GM11168 (cell line): Measurements from ENCODE around the gene GLRX.
"Not testable (repeated sequence)": the region's sequence is repeated elsewhere in the genome, so short reads cannot be mapped to it uniquely, and the experiment has no call there.

Source experiments
- in situ Hi-C: fragments of 300-500 bp; cut with MboI; formaldehyde crosslinking; loops from one replicate; pipeline ENCODE4 v1.12.0; 2022; ENCODE audit warnings: low sequenced_read_pairs; ENCODE audit not compliant: unreplicated experiment

GLRX gene

DNA sequence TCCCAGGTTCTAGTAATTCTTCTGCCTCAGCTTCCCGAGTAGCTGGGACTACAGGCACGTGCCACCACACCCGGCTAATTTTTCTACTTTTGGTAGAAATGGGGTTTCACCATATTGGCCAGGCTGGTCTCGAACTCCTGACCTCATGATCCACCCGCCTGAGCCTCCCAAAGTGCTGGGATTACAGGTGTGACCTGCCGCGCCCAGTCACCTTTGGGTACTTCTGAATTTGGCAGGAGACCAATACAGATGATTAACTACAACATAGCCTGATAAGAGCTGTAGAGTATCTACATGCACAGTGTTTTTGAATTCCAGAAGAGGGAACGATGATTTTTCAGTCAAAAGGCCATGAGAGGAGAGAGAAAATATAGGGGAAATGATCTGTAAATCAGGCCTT is 9.5 kb downstream of the GLRX start:
- in situ Hi-C loops, result not testable (repeated sequence)

DNA sequence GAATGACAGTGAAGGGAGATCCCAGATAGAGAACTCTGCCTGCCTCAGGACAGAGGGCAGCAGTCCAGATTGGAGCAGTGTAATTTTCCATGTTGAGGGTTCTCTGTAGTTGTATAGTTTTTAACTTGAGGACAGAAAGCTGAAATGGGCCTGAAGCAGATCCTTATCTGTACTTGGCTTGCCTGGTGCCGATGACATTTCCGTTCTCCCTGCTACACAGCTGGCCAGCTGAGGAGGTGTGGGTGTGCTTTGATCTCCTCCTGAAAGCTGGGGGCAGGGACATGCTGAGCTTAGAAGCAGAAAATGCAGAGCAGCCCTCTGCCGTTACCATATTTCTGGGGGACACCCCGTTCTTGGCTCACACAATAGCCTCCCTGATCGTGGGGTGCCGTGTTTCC is 10.5 kb downstream of the GLRX start:
- in situ Hi-C loops, result no loop called here

DNA sequence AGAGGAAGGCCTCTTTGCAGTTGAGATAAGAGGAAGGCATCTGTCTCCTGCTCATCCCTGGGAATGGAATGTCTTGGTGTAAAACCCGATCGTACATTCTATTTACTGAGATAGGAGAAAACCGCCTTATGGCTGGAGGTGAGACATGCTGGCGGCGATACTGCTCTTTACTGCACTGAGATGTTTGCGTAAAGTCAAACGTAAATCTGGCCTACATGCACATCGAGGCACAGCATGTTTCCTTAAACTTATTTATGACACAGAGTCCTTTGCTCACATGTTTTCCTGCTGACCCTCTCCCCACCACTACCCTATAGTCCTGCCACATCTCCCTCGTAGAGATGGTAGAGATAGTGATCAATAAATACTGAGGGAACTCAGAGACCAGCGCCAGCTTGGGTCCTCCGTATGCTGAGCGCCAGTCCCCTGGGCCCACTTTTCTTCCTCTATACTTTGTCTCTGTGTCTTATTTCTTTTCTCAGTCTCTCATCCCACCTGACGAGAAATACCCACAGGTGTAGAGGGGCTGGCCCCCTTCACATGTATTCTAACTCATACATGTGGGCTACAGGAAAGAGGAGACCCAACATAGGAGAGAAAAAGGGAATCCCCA is 11.0 kb downstream of the GLRX start:
- in situ Hi-C loops, result not testable (repeated sequence)

DNA sequence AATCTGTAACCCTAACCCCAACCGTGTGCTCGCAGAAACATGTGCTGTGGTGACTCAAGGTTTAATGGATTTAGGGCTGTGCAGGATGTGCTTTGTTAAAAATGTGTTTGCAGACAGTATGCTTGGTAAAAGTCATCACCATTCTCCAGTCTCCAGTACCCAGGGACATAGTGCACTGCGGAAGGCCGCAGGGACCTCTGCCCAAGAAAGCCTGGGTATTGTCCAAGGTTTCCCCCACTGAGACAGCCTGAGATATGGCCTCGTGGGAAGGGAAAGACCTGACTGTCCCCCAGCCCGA is 11.5 kb downstream of the GLRX start:
- in situ Hi-C loops, result not testable (repeated sequence)

DNA sequence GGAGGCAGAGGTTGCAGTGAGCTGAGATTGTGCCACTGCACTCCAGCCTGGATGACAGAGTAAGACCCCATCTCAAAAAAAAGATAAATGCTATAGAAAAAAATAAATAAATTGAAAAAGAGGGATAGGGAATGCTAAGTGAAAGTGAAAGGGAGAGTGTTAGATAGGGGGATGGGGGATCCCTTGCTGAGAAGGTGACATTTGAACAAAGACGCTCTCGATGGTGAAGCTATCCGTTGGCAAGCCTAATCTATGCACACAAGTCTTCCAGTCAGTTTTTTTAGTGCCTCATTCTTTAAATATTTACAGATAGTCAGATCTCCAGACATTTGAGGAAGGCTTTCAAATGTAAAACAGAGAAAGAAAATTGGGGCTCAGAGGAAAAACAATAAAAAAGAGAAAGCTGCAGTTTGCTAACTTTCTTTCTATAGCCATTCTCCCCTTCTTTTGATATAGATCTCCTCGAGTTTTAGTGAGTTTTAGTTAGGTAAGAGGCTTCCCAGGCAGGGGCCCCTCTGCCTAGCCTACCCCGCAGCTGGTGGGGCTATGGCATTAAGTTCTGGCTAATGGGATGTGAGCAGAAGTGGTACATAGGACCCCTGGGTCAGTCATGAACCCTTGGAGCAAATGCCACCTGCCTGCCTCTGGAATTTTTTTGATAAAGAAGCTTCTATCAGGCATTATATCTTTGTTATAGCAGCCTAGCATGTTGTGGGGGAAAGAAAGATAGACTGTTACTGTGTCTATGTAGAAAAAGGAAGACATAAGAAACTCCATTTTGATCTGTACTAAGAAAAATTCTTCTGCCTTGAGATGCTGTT is 12.0 kb downstream of the GLRX start:
- in situ Hi-C loops, result no loop called here

DNA sequence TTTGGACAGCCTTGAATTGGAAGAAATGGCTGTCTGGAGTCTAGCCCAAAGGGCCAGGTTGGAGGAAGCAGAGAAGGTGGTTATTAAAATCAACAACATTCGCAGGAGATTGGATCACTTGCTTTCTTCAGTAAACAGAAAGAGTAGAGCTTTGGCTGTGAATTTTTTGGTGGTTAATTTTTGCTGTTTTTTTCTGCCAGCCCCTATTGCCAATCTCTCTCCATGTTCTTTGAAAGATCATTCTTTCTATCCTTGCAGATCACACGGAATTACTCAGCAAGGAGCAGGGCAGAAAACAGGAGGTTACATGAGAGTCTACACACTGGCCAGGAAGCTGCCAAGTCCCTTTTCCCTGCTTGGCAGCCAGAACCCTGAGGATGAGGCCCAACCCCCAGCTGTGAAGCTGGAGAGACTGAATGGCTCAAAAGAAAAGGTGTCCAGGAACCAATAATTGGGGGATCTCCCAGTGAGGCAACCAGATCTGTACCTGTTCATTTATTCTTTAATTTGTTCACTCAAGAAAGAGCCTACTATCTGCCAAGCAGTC is 13.0 kb downstream of the GLRX start:
- in situ Hi-C loops, result no loop called here

DNA sequence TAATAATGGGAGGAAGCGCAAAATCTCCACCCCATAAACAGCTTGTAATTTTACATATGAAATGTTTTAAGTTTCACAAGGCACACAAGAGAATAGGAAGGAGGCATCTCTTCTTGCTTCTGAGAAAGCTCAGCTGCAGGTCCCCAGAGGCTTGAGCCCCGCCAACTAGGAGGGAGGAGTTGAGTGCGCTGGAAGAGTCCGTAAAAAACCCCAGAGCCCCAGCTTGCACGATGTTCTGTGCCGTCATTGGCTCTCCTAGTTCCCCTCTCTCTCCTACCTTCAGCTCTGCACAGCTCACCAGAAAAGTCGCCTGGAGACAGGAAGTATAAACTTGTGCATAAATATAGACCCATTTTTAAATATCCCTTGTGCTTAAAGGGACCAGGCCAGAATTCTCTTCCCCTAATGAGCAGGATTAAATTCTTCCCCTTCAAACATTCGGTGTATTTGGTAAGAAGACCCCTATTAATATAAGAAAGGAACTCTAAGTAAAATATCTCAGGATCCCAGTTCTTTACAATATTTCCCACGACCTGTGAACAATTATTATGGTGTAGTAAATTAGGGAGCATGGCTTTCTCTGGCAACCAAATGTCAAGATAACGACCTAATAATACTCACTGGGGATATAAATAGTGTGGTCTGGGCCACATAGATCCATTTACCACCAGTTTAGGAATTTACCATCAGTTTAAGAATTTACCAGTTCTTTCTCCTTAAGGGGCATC is 13.7 kb downstream of the GLRX start:
- in situ Hi-C loops, result no loop called here

DNA sequence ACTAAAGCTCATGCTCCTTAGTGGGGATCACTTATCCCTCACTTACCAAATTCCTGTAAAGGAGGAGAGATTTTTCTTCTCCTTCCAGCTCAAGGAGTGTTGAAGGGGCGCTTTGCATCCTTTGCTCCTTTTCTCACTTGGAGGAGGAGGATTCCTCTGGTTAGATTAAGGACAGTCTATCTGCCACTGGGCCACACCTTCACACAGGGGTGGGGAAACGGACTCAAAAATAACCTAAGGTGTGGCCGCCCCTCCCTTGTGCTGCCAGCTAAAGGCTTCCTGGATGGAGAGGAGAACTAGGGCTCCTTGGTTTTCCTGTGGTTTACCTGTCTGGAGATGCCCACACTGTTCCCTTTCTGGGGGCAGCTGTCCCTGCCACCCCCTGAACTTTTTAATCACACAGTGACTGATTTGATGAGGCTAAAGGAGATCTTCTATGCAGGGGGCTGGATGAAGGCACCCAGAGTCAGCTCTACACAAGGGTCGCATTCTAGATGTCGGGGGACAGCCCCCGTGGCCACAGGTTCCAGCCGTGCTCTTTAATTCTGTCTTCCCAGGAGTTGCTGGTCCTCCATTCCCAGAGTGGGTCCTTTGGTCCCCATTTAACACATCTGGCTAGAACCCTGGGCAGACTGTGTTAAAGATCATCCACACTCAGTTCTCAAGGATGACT is 14.4 kb downstream of the GLRX start:
- in situ Hi-C loops, result no loop called here

DNA sequence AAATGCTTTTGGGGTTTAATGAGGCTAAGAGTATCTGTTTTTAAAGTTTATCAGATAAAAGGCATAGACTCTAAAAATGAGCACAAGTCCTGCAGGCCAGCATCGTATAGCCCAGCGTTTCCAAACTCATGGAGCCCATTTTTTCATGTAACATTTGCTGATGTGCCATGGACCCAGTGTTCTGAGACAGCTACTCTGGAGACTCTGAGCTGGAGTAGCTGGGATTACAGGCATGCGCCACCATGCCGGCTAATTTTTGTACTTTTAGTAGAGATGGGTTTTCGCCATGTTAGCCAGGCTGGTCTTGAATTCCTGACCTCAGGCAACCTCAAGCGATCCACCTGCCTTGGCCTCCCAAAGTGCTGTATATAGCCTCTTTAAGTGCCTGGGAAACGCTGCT is 15.8 kb downstream of the GLRX start:
- in situ Hi-C loops, result no loop called here

DNA sequence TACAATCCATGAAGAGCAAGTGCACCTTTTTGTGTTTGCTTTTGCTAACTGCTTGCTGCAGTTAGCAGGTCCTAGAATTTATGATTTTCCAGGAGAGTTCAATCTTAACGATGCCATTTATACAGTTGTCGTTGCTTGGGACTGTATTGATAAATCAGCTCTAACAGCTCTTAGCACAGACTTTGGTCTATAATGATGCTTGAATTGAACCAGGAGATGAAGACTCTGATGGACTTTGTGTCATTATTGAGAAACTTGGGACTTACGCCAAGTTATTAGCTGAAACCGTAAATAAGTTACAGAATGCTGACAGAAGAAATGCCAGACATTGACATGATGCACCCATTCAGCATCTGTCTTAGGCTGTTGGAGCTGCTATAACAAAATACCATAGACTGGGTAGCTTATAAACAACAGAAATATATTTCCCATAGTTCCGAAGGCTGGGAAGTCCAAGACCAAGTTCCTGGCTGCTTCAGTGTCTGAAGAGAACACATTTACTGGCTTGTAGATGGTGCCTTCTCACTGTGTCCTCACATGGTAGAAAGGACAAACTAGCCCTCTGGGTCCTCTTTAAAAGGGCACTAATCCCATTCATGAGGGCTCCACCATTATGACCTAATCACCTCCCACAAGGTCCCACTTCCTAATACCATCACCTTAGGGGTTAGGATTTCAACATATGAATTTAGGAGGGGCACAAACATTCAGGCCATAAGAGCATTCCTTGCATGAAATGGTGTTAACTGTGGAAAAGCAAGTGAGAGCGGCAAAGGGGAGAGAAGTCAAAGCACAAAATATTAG is 17.6 kb downstream of the GLRX start:
- in situ Hi-C loops, result no loop called here

DNA sequence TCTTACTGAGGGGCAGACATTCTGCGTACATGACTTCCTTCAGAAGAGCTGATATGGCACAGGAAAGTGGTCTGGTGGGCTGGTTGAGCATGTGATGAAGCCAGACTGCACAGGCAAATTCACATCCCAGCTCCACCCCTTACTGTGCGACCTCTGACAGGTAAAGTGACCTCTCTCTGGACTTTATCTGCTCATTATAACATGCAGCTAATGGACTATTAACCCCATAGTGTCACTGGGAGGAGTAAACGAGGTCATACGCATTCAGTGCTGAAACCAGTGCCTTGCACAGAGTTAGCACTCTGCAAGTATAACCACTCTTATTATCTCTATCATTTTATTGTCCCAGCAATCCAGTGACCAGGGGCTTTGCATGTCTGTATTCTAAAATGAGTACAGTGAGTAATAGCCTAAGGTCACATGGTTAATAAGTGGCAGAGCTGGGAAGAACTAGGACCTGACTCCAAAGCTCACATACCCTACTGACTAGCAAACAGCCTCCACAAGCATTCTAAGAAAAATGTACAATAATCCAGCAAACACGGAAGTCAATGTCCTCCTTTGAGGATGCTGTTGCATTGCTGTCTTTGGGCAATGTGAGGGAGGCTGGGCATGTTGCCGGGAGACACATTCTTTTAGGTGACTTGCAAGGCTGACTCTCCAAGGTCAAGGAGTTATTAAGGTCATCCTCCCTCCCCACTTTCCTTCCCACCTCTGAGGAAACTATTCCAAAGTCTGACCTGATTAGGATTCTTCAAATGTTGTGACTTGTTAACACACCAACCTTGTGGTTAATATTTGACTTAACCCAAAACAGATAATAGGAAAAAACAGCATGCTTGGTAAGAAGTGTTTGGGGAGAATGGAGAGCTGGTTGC is 19.0 kb downstream of the GLRX start:
- in situ Hi-C loops, result no loop called here

DNA sequence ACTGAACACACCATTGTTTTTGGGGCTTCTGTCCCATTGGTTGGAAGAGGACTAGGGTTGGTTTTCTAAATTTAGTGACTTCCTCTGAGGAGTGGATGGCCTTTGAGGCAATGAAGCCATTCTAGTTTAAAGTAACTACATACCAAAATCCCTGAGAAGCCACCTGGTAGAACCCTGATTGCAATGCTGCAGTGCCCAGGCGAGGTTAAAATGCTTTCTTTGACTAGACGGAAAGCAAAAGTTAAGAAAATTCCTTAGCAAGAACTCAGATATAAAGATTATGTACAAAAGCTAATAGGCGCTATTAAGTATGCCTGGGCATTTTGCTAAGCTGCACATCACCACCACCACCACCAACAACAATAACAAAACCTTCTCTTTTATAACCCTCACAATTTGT is 20.6 kb downstream of the GLRX start:
- in situ Hi-C loops, result no loop called here

DNA sequence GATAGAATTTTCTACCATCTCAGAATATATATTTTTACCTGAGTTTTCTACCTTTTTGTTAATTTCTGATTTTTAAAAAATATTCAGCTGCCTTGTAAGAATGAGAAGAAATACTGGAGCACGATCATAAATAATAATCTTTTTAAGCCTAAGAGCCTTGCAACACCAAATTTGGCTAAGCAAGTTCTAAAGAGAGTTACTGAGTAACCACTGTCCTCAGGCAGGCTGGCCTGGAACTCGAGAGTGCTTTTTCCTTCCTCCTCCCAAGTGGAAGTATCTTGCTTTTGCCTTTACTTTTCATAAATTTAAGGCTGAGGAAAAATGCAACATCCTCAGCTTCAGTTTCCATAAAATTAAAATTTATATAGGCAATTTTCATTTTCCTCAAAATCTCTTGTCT is 21.0 kb downstream of the GLRX start:
- in situ Hi-C loops, result no loop called here

DNA sequence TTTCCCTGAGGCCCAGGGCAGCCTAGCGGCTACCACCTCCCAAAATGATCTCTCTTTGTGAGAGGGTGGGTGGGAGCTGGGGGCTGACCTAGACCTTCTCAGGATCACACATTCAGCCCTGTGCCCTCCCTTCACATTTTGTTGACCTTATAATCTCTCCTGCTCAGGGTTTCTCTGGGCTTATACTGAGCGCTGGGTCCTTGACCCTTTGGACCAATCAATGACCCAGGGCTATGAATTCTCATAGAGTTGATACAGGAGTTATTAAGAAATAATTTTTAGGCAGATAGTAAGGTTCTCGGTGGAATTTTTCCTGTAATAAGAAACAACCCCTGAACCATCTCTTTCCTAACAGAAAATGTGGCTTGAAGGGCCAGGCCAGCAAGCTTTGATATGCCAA is 22.0 kb downstream of the GLRX start:
- in situ Hi-C loops, result no loop called here

DNA sequence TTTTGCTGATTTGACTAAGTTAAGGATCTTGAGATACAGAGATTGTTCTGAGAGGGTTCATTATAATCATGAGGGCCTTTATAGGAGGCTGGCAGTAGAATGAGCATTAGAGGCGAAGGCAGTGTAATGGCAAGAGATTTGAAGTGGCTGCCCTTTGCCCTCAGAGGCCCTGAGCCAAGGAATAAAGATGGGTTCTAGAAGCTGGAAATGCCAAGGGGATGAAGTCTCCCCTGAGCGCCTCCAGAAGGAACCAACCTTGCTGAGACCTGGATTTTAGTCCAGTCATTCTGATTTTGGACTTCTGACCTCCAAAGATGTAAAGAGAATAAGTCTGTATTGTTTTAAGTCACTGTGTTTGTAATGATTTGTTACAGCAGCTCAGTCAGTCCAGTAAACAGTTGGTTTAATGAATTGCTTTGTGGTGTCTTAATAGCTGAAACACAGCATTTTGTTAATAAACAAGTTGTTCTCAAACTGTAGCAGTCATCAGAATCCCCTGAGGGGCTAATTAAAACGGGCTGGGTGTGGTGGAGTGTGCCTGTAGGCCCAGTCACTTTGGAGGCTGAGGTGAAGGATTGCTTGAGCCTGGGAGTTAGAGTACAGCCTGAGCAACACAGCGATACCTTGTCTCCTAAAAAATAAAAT is 23.2 kb downstream of the GLRX start:
- in situ Hi-C loops, result no loop called here

DNA sequence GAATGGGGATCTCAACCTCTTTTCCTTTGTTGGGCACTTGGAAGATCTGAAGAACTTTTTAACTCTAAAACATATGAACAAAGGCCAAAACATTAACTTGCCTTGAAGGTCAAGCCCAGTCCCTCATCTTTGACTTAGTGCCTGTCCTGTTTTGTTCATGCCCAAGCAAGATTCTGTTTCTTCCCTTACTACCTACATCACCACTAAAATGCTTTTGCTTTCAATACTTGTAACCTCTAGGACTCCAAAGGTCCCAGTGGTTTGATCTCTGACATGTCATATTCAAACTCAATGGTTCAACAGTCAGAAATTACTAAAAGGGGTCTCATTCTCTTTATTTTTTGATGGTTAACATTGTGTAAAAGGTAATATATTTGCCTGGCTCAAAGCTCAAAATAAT is 24.0 kb downstream of the GLRX start:
- in situ Hi-C loops, result no loop called here

DNA sequence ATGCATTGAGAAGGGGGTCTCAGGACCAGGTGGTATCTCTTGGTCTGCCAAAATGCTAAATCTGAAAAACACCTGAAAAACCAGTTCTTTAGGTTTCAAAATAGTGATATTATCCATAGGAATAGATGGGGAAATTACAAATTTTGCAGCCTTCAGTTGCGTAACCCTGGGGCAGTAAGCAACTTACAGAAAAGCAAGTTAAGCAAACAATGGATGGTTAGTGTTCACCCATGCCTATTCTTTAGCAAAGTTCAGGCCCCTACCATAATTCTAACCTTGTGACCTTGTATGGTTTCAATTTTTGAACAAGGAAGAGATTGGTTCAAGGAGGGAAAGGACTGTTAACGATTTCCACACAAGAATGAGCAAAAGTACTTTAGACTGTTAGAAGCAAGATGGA is 24.5 kb downstream of the GLRX start:
- in situ Hi-C loops, result no loop called here

DNA sequence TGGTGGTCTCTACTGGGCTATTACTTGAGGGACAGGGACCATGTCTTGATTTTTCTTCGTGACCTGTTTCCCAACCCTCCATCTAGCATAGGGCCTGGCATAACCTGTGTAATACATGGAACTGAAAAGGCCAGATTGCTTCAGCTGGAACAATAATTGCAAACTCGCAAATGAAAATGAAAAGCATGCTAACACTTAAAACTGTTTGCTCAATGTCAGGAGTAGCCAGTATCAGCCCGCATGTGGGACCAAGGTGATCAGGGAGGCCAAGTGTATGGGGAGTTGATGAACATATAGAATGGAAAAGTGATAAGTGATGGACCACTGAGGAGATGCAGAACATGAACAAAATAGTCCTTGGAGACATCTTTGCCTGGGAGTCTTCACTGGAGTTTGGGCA is 25.2 kb downstream of the GLRX start:
- in situ Hi-C loops, result no loop called here

DNA sequence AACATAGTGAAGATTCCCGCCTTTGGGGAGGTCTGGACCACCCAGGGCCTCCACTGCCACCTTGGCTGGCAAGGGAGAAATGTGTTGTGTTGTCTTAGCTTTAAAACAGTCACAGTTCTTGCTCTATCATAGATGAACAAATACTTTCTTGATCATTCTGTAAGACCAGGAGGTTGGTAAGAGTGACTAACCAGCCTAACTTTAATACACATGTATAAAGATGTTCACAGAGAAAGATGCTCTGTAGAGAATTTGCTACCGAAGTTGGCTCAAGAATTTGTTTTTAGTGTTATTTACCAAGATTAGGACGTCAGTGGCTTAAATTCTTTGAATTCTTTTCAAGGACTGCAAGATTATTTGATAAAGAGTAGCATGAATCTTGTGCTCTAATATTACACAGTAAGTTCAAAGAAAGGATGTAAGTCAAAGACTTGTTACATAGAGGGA is 28.4 kb downstream of the GLRX start:
- in situ Hi-C loops, result no loop called here
